HG03558 (cell line): ENCODE measurements around the gene TMEM69.
"Not testable (repeated sequence)": the region's sequence is repeated elsewhere in the genome, so short reads cannot be mapped to it uniquely, and the experiment has no call there.

Experiments used
- ATAC-seq: cut with Tn5 transposase; IDR thresholded peaks from one replicate; pipeline ENCODE4 v1.9.1; 2021; ENCODE audit warnings: moderate number of reproducible peaks; ENCODE audit not compliant: unreplicated experiment; ENCODE audit errors: extremely low read depth

TMEM69 gene

GRCh38 chr1:45726007-45726406 is 38.0 kb downstream of the TMEM69 start:
- not testable (repeated sequence) for ATAC-seq

- ATAC-seq = no peak
Observed at GRCh38 chr1:45730075-45730779, 42.2 kb downstream of the TMEM69 start.

- ATAC-seq = no peak
Observed at GRCh38 chr1:45730780-45731319, 42.9 kb downstream of the TMEM69 start.

- no peak for ATAC-seq
Observed at GRCh38 chr1:45739137-45739536, 51.2 kb downstream of the TMEM69 start.

GRCh38 chr1:45739641-45740156 is 51.7 kb downstream of the TMEM69 start:
- not testable (repeated sequence) for ATAC-seq
